ENCODE measurements around the gene PTPRU. TPM values are rescaled to one million over a fixed set of nuclear protein-coding genes. Genes with fewer than 3 reads are reported as not detected.

The PTPRU gene
- total and polyA plus RNA-seq, 2 of the 8 experiments (the other 6 are each of a cell fraction or from before 2014, with no cell fraction given), result 33.8 to 41.8 TPM

GRCh38 chr1:29319300-29320110 lies 83.2 kb downstream of the PTPRU start:
- no peak overlapping the region for H2BK15ac ChIP-seq (ENCODE audit: low read length)
- H2AK5ac ChIP-seq (ENCODE audit: low read depth, low read length), result no peak overlapping the region
- no peak overlapping the region for H3K18ac ChIP-seq (ENCODE audit: extremely low read depth, low read length)
- no peaks in the 10 kb centered on the region for H3K79me1 ChIP-seq (ENCODE audit: low read depth, low read length)
- H4K8ac ChIP-seq (ENCODE audit: extremely low read depth, insufficient read depth, low read length), result no peak overlapping the region
- no peak for DNase-seq (ENCODE audit: low read depth in 1 of 2, low spot score in 2 of 2)
- H3K36me3 ChIP-seq (ENCODE audit: control insufficient read depth in 2 of 4, insufficient read depth in 4 of 4, low read length in 3 of 4), result peaks cover 0 to 10% (median 5%) of the 10 kb centered on the region in 4 experiments; a peak in 6 of 8 replicates
- no peak overlapping the region for H3K4ac ChIP-seq (replicated peaks; ENCODE audit: insufficient read length, low read depth, low read length)
- no peak overlapping the region for H4K5ac ChIP-seq (ENCODE audit: insufficient read length, low read depth, low read length)
- no peaks in the 10 kb centered on the region for H3K79me2 ChIP-seq (ENCODE audit: control insufficient read depth in 1 of 2, insufficient read depth in 2 of 2, low read length in 2 of 2)
- ChIA-PET CTCF (ENCODE audit: partially characterized antibody) (interaction anchor here (1.0 to 5.4 kb wide), 7 partner anchors 8 to 80 kb away, joined by 3 to 21 read pairs (median 4); no protein-coding TSS in a partner anchor), POLR2A (ENCODE audit: partially characterized antibody) (no interaction called here)
- H2BK120ac ChIP-seq (replicated peaks; ENCODE audit: low read depth, low read length), result no peak overlapping the region
- no peak for FAIRE-seq
- H4K91ac ChIP-seq (replicated peaks; ENCODE audit: insufficient read length, low read length), result no peak overlapping the region
- peaks cover 0 to 5% (median under 1%) of the 10 kb centered on the region in 4 experiments; a peak in 3 of 7 replicates for H3K4me1 ChIP-seq (replicated peaks in 1 of 4; ENCODE audit: control insufficient read depth in 3 of 4, insufficient read depth in 4 of 4, low read length in 3 of 4)
- peaks cover 0 to 5% of the 10 kb centered on the region in 2 experiments for H4K20me1 ChIP-seq (replicated peaks in 1 of 2; ENCODE audit: control insufficient read depth in 1 of 2, insufficient read depth in 2 of 2, low read length in 2 of 2)
- no peak overlapping the region for H3K14ac ChIP-seq (ENCODE audit: insufficient read length)
- H3K23me2 ChIP-seq (ENCODE audit: low read depth, low read length), result 0 out of 2 replicates have a peak, but pooled peaks cover 1% of the 10 kb centered on the region
- H2BK12ac ChIP-seq (ENCODE audit: low read depth, low read length), result no peak overlapping the region
- H3K27ac ChIP-seq (ENCODE audit: low read depth, low read length), result no peak overlapping the region
- no peak overlapping the region for H2BK20ac ChIP-seq (ENCODE audit: low read length)
- H2BK5ac ChIP-seq (ENCODE audit: low read depth, low read length), result no peak overlapping the region; the same call in 1 of the 2 replicates
- H3K9me3 ChIP-seq (ENCODE audit: insufficient read depth in 2 of 2, low read depth in 1 of 2, low read length in 1 of 2), result no peaks in the 10 kb centered on the region
- no peak overlapping the region for H3K56ac ChIP-seq (replicated peaks; ENCODE audit: insufficient read length, low read depth, low read length)
- 89% methylated on average over 8 of the region's 9 CpGs; no CpG with 5 or more reads in 1 of the 2 experiments for WGBS, 2 experiments (ENCODE audit: extremely low coverage in 1 of 2, insufficient coverage in 1 of 2, insufficient read length in 1 of 2, insufficient replicate concordance in 2 of 2, low coverage in 1 of 2, low lambda C conversion rate in 2 of 2, missing lambda C conversion rate in 1 of 2)
- no peak overlapping the region for H3K4me2 ChIP-seq (ENCODE audit: insufficient read depth in 1 of 2, low read depth in 2 of 2, low read length in 2 of 2)
- no peaks in the 10 kb centered on the region for H3K27me3 ChIP-seq (replicated peaks in 1 of 4; ENCODE audit: control insufficient read depth in 3 of 4, extremely low read depth in 1 of 4, insufficient read depth in 3 of 4, low read length in 3 of 4)
- H3K4me3 ChIP-seq (ENCODE audit: extremely low read depth in 1 of 4, insufficient read depth in 2 of 4, low read depth in 3 of 4, low read length in 4 of 4), result no peak overlapping the region
- no peak overlapping the region for H3K9ac ChIP-seq (replicated peaks in 1 of 4; ENCODE audit: extremely low read depth in 1 of 4, low read depth in 3 of 4, low read length in 3 of 4)
- H2AFZ ChIP-seq (ENCODE audit: low read length), result no peak overlapping the region
- H3K23ac ChIP-seq (ENCODE audit: insufficient read length), result no peak overlapping the region

All from H1 (cell line).